K562 (cell line): ENCODE measurements around the gene KPNA1. TPM values are rescaled to one million over a fixed set of nuclear protein-coding genes. Genes with fewer than 3 reads are reported as not detected.

Experiments used
- ARID3A ChIP-seq: IDR thresholded peaks from 2 replicates; pipeline ENCODE4 v1.6.1; 2012; ENCODE audit warnings: low read depth, low read length, improper control_type of control experiment, borderline replicate concordance
- BCL6 ChIP-seq: fragments of 250-450 bp; sonication (Bioruptor Pico); IDR thresholded peaks from 2 replicates; pipeline ENCODE4 v1.4.0; 2020
- CBX3 ChIP-seq, 2 experiments: IDR thresholded peaks; 1 replicate in 1 of 2; 2 replicates in 1 of 2; pipeline ENCODE4 v1.6.1; 2012; ENCODE audit warnings: inconsistent platforms in 2 of 2, low read length in 2 of 2, borderline replicate concordance in 1 of 2, control low read depth in 1 of 2
- CGGBP1 ChIP-seq: fragments of 250-450 bp; sonication (Bioruptor Pico); IDR thresholded peaks from 2 replicates; pipeline ENCODE4 v1.9.0; 2021; ENCODE audit warnings: mild to moderate bottlenecking
- CTBP1 ChIP-seq: fragments of 450-650 bp; IDR thresholded peaks from 2 replicates; pipeline ENCODE4 v1.6.1; 2016; ENCODE audit warnings: borderline replicate concordance
- DDX20 ChIP-seq: fragments of 450-650 bp; IDR thresholded peaks from 2 replicates; pipeline ENCODE4 v1.6.1; 2016; ENCODE audit warnings: missing genetic modification characterization, low read depth, mild to moderate bottlenecking, missing compliant biosample characterization, moderate library complexity
- DMBX1 ChIP-seq: fragments of 250-450 bp; sonication (Bioruptor Pico); IDR thresholded peaks from 2 replicates; pipeline ENCODE4 v1.8.0; 2022; ENCODE audit warnings: inconsistent platforms, mild to moderate bottlenecking, moderate library complexity, borderline replicate concordance
- EGR1 ChIP-seq: fragments of 450-650 bp; conservative IDR thresholded peaks from 2 replicates; pipeline ENCODE4 v1.6.1; 2017; ENCODE audit warnings: mild to moderate bottlenecking
- HDAC2 ChIP-seq: fragments of 450-650 bp; IDR thresholded peaks from 2 replicates; pipeline ENCODE4 v1.6.1; 2016; ENCODE audit warnings: mild to moderate bottlenecking
- HNRNPUL1 ChIP-seq: fragments of 200-400 bp; formaldehyde crosslinking; IDR thresholded peaks from 2 replicates; pipeline ENCODE4 v1.6.1; 2017; ENCODE audit warnings: low read length
- MBD1 ChIP-seq: fragments of 250-450 bp; sonication (Bioruptor Pico); IDR thresholded peaks from 2 replicates; pipeline ENCODE4 v1.8.0; 2022; ENCODE audit warnings: inconsistent platforms
- MYBL2 ChIP-seq, 2 experiments: fragments of 450-650 bp in 1 of 2; sonication (generic) in 1 of 2; formaldehyde crosslinking in 1 of 2; IDR thresholded peaks; 2 replicates each; pipeline versions ENCODE4 v1.6.1 to v1.8.1; 2017 to 2022; ENCODE audit warnings: borderline replicate concordance in 1 of 2, inconsistent platforms in 1 of 2, low read depth in 1 of 2, mild to moderate bottlenecking in 1 of 2, missing genetic modification reagents in 1 of 2, moderate library complexity in 1 of 2
- NFRKB ChIP-seq: fragments of 450-650 bp; IDR thresholded peaks from 2 replicates; pipeline ENCODE4 v1.6.1; 2016; ENCODE audit warnings: low read depth
- PHB2 ChIP-seq: fragments of 450-650 bp; IDR thresholded peaks from 2 replicates; pipeline ENCODE4 v1.6.1; 2017; ENCODE audit warnings: low read depth
- POLR2AphosphoS5 ChIP-seq: IDR thresholded peaks from 2 replicates; pipeline ENCODE4 v1.6.1; 2011; ENCODE audit warnings: mild to moderate bottlenecking, low read depth, low read length, moderate library complexity; ENCODE audit not compliant: control insufficient read depth, insufficient read depth
- ZKSCAN8 ChIP-seq: fragments of 200-800 bp; sonication (Bioruptor generic); IDR thresholded peaks from 2 replicates; pipeline ENCODE4 v1.6.1; 2016; ENCODE audit warnings: missing genetic modification characterization, missing compliant biosample characterization
- ZNF124 ChIP-seq: sonication (generic); formaldehyde crosslinking; IDR thresholded peaks from 2 replicates; pipeline ENCODE4 v1.8.1; 2022; ENCODE audit warnings: missing genetic modification reagents
- ZNF165 ChIP-seq: fragments of 250-450 bp; sonication (Bioruptor Pico); IDR thresholded peaks from 2 replicates; pipeline ENCODE4 v1.4.0; 2020; ENCODE audit warnings: borderline replicate concordance
- ZNF354B ChIP-seq: fragments of 250-450 bp; sonication (Bioruptor Pico); IDR thresholded peaks from 2 replicates; pipeline ENCODE4 v1.4.0; 2020
- ZNF79 ChIP-seq: fragments of 250-450 bp; sonication (Bioruptor Pico); IDR thresholded peaks from 2 replicates; pipeline ENCODE4 v1.4.0; 2020; ENCODE audit warnings: low read depth, mild to moderate bottlenecking, moderate library complexity
- polyA plus RNA-seq, 8 experiments: library from polyadenylated mRNA; depleted of rRNA in 4 of 8; stranded (reverse) in 5 of 8; unstranded in 3 of 8; fragments of >200 nt; fragmentation: Nextera tagmentation in 2 of 8; fragmentation: Illumina TruSeq in 1 of 8; extraction: Ambion mirVana in 2 of 8; extraction: Trizol in 1 of 8; gene quantifications; 2 replicates each; pipeline versions ENCODE4 v1.2.1 to v1.2.3, GENCODE V29; 2011 to 2014; ENCODE audit warnings: inconsistent platforms in 1 of 8, missing spikeins in 1 of 8
- total RNA-seq, 7 experiments: library from RNA; depleted of rRNA in 6 of 7; stranded (reverse); fragments of >200 nt in 6 of 7; fragmentation: Illumina TruSeq in 2 of 7; extraction: Trizol in 2 of 7; gene quantifications; 2 replicates each; pipeline versions ENCODE4 v1.2.1 to v1.2.3, GENCODE V29; 2011 to 2021; ENCODE audit warnings: low replicate concordance in 1 of 7
- TF ChIP-seq, protein P1 (sequence below): fragments of 250-450 bp; sonication (Bioruptor Pico); IDR thresholded peaks from 2 replicates; pipeline ENCODE4 v1.5.0; 2021
- TF ChIP-seq, protein P2 (sequence below): fragments of 250-450 bp; sonication (Bioruptor Pico); IDR thresholded peaks from 2 replicates; pipeline ENCODE4 v1.8.0; 2021; ENCODE audit warnings: mild to moderate bottlenecking, moderate library complexity

KPNA1 gene
- total and polyA plus RNA-seq, 9 of the 15 experiments (the other 6 are each of a cell fraction or from before 2014, with no cell fraction given) = 9.3 to 53.8 (median 33.5) TPM

GRCh38 chr3:122415762-122416654 is 98.7 kb downstream of the KPNA1 start, which contains the start of gene WDR5B (continued):
- TF ChIP-seq, protein P1, sequence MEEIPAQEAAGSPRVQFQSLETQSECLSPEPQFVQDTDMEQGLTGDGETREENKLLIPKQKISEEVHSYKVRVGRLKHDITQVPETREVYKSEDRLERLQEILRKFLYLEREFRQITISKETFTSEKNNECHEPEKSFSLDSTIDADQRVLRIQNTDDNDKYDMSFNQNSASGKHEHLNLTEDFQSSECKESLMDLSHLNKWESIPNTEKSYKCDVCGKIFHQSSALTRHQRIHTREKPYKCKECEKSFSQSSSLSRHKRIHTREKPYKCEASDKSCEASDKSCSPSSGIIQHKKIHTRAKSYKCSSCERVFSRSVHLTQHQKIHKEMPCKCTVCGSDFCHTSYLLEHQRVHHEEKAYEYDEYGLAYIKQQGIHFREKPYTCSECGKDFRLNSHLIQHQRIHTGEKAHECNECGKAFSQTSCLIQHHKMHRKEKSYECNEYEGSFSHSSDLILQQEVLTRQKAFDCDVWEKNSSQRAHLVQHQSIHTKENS = no peak
- TF ChIP-seq ZNF165 (no peak), DMBX1 (CRISPR knock-in tag) (no peak), CGGBP1 (CRISPR knock-in tag) (0 out of 2 replicates have a peak, but pooled peaks have one; percentile 24), ZKSCAN8 (CRISPR knock-in tag) (no peak), CTBP1 (peak; percentile 33; the same call in 1 of the 2 replicates), CBX3 (IDR thresholded peaks at IDR 0.05; ENCODE audit: borderline replicate concordance in 1 of 2, low read length in 2 of 2) (peak in 1 of 2 experiments; percentile 25; a peak in 1 of 3 replicates), DDX20 (tag) (no peak), ZNF124 (CRISPR knock-in tag) (no peak), ZNF354B (CRISPR knock-in tag) (no peak), NFRKB (0 out of 2 replicates have a peak, but pooled peaks have one; percentile 62), MBD1 (no peak), POLR2AphosphoS5 (peak; percentile 92), BCL6 (CRISPR knock-in tag) (no peak), HNRNPUL1 (no peak), HDAC2 (no peak), EGR1 (0 out of 2 replicates have a peak, but pooled peaks have one; percentile 4), MYBL2 (IDR thresholded peaks at IDR 0.05; ENCODE audit: low read depth) (no peak), MYBL2 (CRISPR knock-in tag; IDR thresholded peaks at IDR 0.05; ENCODE audit: borderline replicate concordance) (no peak), ZNF79 (CRISPR knock-in tag) (no peak), ARID3A (no peak), PHB2 (no peak)
- TF ChIP-seq, protein P2, sequence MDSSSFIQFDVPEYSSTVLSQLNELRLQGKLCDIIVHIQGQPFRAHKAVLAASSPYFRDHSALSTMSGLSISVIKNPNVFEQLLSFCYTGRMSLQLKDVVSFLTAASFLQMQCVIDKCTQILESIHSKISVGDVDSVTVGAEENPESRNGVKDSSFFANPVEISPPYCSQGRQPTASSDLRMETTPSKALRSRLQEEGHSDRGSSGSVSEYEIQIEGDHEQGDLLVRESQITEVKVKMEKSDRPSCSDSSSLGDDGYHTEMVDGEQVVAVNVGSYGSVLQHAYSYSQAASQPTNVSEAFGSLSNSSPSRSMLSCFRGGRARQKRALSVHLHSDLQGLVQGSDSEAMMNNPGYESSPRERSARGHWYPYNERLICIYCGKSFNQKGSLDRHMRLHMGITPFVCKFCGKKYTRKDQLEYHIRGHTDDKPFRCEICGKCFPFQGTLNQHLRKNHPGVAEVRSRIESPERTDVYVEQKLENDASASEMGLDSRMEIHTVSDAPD (CRISPR knock-in tag) = no peak
